Tibial artery (tissue), 4 donors: ENCODE results near the gene CEP57L1.
"Not testable (repeated sequence)": the region's sequence is repeated elsewhere in the genome, so short reads cannot be mapped to it uniquely, and the experiment has no call there.

ENCODE experiments used
- DNase-seq, 2 donors: peaks; one replicate each; pipeline ENCODE4 v3.0.0-alpha.2; 2019
- H3K27ac ChIP-seq, 2 donors: fragments of 200-600 bp; sonication (generic) in 1 of 2; 1 replicate in 1 of 2; 2 replicates in 1 of 2; pipeline ENCODE4 v1.5.1; 2018 to 2019; ENCODE audit warnings: mild to moderate bottlenecking in 1 of 2
- H3K27me3 ChIP-seq, 2 donors: fragments of 200-600 bp; sonication (generic) in 1 of 2; one replicate each; pipeline versions ENCODE4 v1.5.1 to v1.6.0; 2016 to 2019
- H3K36me3 ChIP-seq, 3 donors: fragments of 200-600 bp; sonication (generic) in 2 of 3; one replicate each; pipeline ENCODE4 v1.5.1; 2016 to 2019; ENCODE audit warnings: mild to moderate bottlenecking in 2 of 3
- H3K4me1 ChIP-seq, 4 donors: fragments of 200-600 bp; sonication (generic) in 2 of 4; 1 replicate in 3 of 4; 2 replicates in 1 of 4; pipeline ENCODE4 v1.5.1; 2016 to 2019
- H3K4me3 ChIP-seq, 2 donors: fragments of 200-600 bp; sonication (generic) in 1 of 2; 1 replicate in 1 of 2; 2 replicates in 1 of 2; pipeline ENCODE4 v1.5.1; 2018 to 2019; ENCODE audit warnings: mild to moderate bottlenecking in 2 of 2
- H3K9me3 ChIP-seq, 3 donors: fragments of 200-600 bp; sonication (generic) in 1 of 3; one replicate each; pipeline ENCODE4 v1.5.1; 2016 to 2019
- CTCF ChIP-seq, 2 experiments: fragments of 200-600 bp in 1 of 2; fragments of 450-650 bp in 1 of 2; IDR thresholded peaks; one replicate each; pipeline ENCODE4 v1.5.1; 2017 to 2019; ENCODE audit warnings: antibody characterized with exemption in 2 of 2, mild to moderate bottlenecking in 1 of 2, moderate library complexity in 1 of 2
- intact Hi-C: fragments of 100-400 bp; cut with DNase I; formaldehyde crosslinking; loops from one replicate; pipeline ENCODE4 v1.15.0; 2023; ENCODE audit warnings: low total_unique reads

CEP57L1 gene

GRCh38 chr6:109082188-109082577 is 13.1 kb upstream of the CEP57L1 start:
- no peak for DNase-seq
- Histone ChIP-seq H3K9me3 (no peaks in the 10 kb centered on the region), H3K4me3 (no peak overlapping the region), H3K27ac (peak overlapping the region; percentile 51 to 57), H3K4me1 (peaks cover 0 to 67% (median 21%) of the 10 kb centered on the region in 4 donors), H3K36me3 (peaks cover 0 to 8% (median 0%) of the 10 kb centered on the region in 3 donors), H3K27me3 (no peaks in the 10 kb centered on the region)
- intact Hi-C loops, result no loop called here
- TF ChIP-seq CTCF (IDR thresholded peaks at IDR 0.05), result peak in 1 of 2 experiments; percentile 26

GRCh38 chr6:109083657-109084056 is 11.7 kb upstream of the CEP57L1 start:
- no peak for DNase-seq
- no peak for TF ChIP-seq CTCF (IDR thresholded peaks at IDR 0.05)
- intact Hi-C loops, result no loop called here
- no peaks in the 10 kb centered on the region for H3K27me3 ChIP-seq
- H3K4me1 ChIP-seq, result peaks cover 0 to 78% (median 25%) of the 10 kb centered on the region in 4 donors
- H3K4me3 ChIP-seq, result no peak overlapping the region
- peaks cover 0 to 8% (median 0%) of the 10 kb centered on the region in 3 donors for H3K36me3 ChIP-seq
- H3K9me3 ChIP-seq, result no peaks in the 10 kb centered on the region
- H3K27ac ChIP-seq, result no peak overlapping the region

- DNase-seq, intact Hi-C loops, H3K36me3 ChIP-seq, H3K9me3 ChIP-seq, H3K27ac ChIP-seq, H3K27me3 ChIP-seq, H3K4me3 ChIP-seq: not testable (repeated sequence)
- peaks cover 0 to 78% (median 26%) of the 10 kb centered on the region in 4 donors for H3K4me1 ChIP-seq
Measured at GRCh38 chr6:109084146-109084545, 11.2 kb upstream of the CEP57L1 start.

GRCh38 chr6:109087661-109088264 is 7.5 kb upstream of the CEP57L1 start:
- Histone ChIP-seq H3K4me1 (peaks cover 0 to 78% (median 31%) of the 10 kb centered on the region in 4 donors), H3K9me3 (no peaks in the 10 kb centered on the region), H3K27ac (peak overlapping the region; percentile 14 to 51), H3K4me3 (no peak overlapping the region), H3K27me3 (no peaks in the 10 kb centered on the region), H3K36me3 (peaks cover 0 to 8% (median 0%) of the 10 kb centered on the region in 3 donors)
- no peak for DNase-seq
- intact Hi-C loops, result no loop called here
- TF ChIP-seq CTCF (IDR thresholded peaks at IDR 0.05), result no peak

GRCh38 chr6:109088995-109089394 is 6.3 kb upstream of the CEP57L1 start:
- intact Hi-C loops, result no loop called here
- Histone ChIP-seq H3K36me3 (peaks cover 0 to 8% (median 0%) of the 10 kb centered on the region in 3 donors), H3K4me3 (no peak overlapping the region), H3K9me3 (no peaks in the 10 kb centered on the region), H3K4me1 (peaks cover 0 to 68% (median 31%) of the 10 kb centered on the region in 4 donors), H3K27me3 (no peaks in the 10 kb centered on the region), H3K27ac (no peak overlapping the region)
- no peak for TF ChIP-seq CTCF (IDR thresholded peaks at IDR 0.05)
- DNase-seq, result no peak

- Histone ChIP-seq H3K9me3 (no peaks in the 10 kb centered on the region), H3K36me3 (no peaks in the 10 kb centered on the region), H3K27ac (no peak overlapping the region), H3K4me3 (peak overlapping the region; percentile 64 to 74), H3K27me3 (no peaks in the 10 kb centered on the region), H3K4me1 (peaks cover 0 to 69% (median 38%) of the 10 kb centered on the region in 4 donors)
- intact Hi-C loops, result loop anchor here (10.0 kb wide), 1 partner anchor 293 kb away; the partner anchor contains the start of gene CD164
- DNase-seq, result no peak
- TF ChIP-seq CTCF (IDR thresholded peaks at IDR 0.05), result no peak
Measured at GRCh38 chr6:109091314-109092024, 3.8 kb upstream of the CEP57L1 start.
